NCI-H345 (cell line): ENCODE measurements around the gene SLC6A19.

ENCODE experiments used
- DNase-seq: peaks from one replicate; lab custom pipeline; 2025; lab: John Stamatoyannopoulos, UW

SLC6A19 gene

GRCh38 chr5:1195916-1196315 is 5.5 kb upstream of the SLC6A19 start:
- no peak for DNase-seq

- no peak for DNase-seq
Observed at GRCh38 chr5:1196562-1196961, 4.8 kb upstream of the SLC6A19 start.

GRCh38 chr5:1197876-1198666 is 3.3 kb upstream of the SLC6A19 start:
- DNase-seq = no peak

- no peak for DNase-seq
Observed at GRCh38 chr5:1199340-1199648, 2.1 kb upstream of the SLC6A19 start.

GRCh38 chr5:1199649-1200494 is 1.5 kb upstream of the SLC6A19 start:
- no peak for DNase-seq

GRCh38 chr5:1200495-1201326 is 684 bp upstream of the SLC6A19 start:
- DNase-seq = no peak

GRCh38 chr5:1202026-1202797 is 817 bp downstream of the SLC6A19 start:
- DNase-seq = no peak

- no peak for DNase-seq
Observed at GRCh38 chr5:1202798-1203185, 1.4 kb downstream of the SLC6A19 start.

- no peak for DNase-seq
Observed at GRCh38 chr5:1203311-1203967, 2.0 kb downstream of the SLC6A19 start.

- DNase-seq = no peak
Observed at GRCh38 chr5:1203968-1204692, 2.7 kb downstream of the SLC6A19 start.

- DNase-seq = no peak
Observed at GRCh38 chr5:1204693-1205242, 3.4 kb downstream of the SLC6A19 start.

GRCh38 chr5:1205255-1206180 is 4.1 kb downstream of the SLC6A19 start:
- no peak for DNase-seq

- no peak for DNase-seq
Observed at GRCh38 chr5:1206521-1207412, 5.4 kb downstream of the SLC6A19 start.

- DNase-seq = no peak
Observed at GRCh38 chr5:1207555-1207954, 6.2 kb downstream of the SLC6A19 start.

- DNase-seq = no peak
Observed at GRCh38 chr5:1208221-1208742, 6.9 kb downstream of the SLC6A19 start.

GRCh38 chr5:1208743-1209488 is 7.5 kb downstream of the SLC6A19 start:
- peak; percentile 12 for DNase-seq

- DNase-seq = no peak
Observed at GRCh38 chr5:1209489-1209852, 8.1 kb downstream of the SLC6A19 start.
